ENCODE results near the gene MLLT10. TPM values are rescaled to one million over a fixed set of nuclear protein-coding genes. Genes with fewer than 3 reads are reported as not detected.
"Not testable (repeated sequence)": the region's sequence is repeated elsewhere in the genome, so short reads cannot be mapped to it uniquely, and the experiment has no call there.

Gene MLLT10
- total RNA-seq, 1 donor from 2014 or later, result 39.0 TPM

GRCh38 chr10:21607907-21608306 is 73.9 kb downstream of the MLLT10 start:
- Mint-ChIP-seq H3K27ac (ENCODE audit: unreplicated experiment) (no peak overlapping the region), H3K36me3 (ENCODE audit: low read depth) (peaks cover 24% of the 10 kb centered on the region), H3K4me1 (ENCODE audit: low read depth) (peaks cover 3% of the 10 kb centered on the region), H3K27me3 (ENCODE audit: low read depth) (no peaks in the 10 kb centered on the region), H3K9me3 (ENCODE audit: low read depth) (peaks cover 12% of the 10 kb centered on the region), H3K4me3 (ENCODE audit: unreplicated experiment) (no peak overlapping the region)
- DNase-seq (ENCODE audit: low spot score), result no peak
- no peak for TF ChIP-seq CTCF (IDR thresholded peaks at IDR 0.05)

- Mint-ChIP-seq H3K27me3 (ENCODE audit: low read depth) (no peaks in the 10 kb centered on the region), H3K36me3 (ENCODE audit: low read depth) (peaks cover 10% of the 10 kb centered on the region), H3K27ac (ENCODE audit: unreplicated experiment) (no peak overlapping the region), H3K4me1 (ENCODE audit: low read depth) (peaks cover 3% of the 10 kb centered on the region), H3K9me3 (ENCODE audit: low read depth) (peaks cover 2% of the 10 kb centered on the region), H3K4me3 (ENCODE audit: unreplicated experiment) (no peak overlapping the region)
- TF ChIP-seq CTCF (IDR thresholded peaks at IDR 0.05), result no peak
- DNase-seq (ENCODE audit: low spot score), result no peak
These were observed 80.0 kb downstream of the MLLT10 start for GRCh38 chr10:21614000-21614399.

DNA sequence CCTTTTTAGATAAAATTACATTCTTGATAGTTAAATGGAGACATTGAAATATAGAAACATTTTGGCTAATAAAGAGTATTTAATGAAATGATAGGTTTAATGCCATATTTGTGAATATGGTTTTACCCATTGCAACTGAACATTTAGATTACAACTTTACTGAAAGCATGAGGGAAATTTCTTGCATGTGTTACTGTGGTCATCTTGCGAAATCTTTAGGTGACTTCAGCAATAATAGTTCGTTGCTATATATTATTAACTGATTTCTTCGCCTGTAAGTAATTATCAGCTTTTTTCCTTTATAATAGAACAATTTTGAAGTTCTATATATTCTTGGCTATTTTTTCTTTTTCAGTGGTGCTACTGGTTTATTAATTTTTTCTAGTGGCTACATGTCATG is 83.2 kb downstream of the MLLT10 start:
- Mint-ChIP-seq H3K27me3 (ENCODE audit: low read depth) (no peaks in the 10 kb centered on the region), H3K4me1 (ENCODE audit: low read depth) (no peaks in the 10 kb centered on the region), H3K9me3 (ENCODE audit: low read depth) (no peaks in the 10 kb centered on the region), H3K36me3 (ENCODE audit: low read depth) (peaks cover 6% of the 10 kb centered on the region), H3K27ac (ENCODE audit: unreplicated experiment) (no peak overlapping the region), H3K4me3 (ENCODE audit: unreplicated experiment) (no peak overlapping the region)
- TF ChIP-seq CTCF (IDR thresholded peaks at IDR 0.05), result no peak
- DNase-seq (ENCODE audit: low spot score), result no peak

GRCh38 chr10:21623291-21623690 is 89.3 kb downstream of the MLLT10 start:
- Mint-ChIP-seq H3K27ac (ENCODE audit: unreplicated experiment) (no peak overlapping the region), H3K36me3 (ENCODE audit: low read depth) (peaks cover 10% of the 10 kb centered on the region), H3K4me3 (ENCODE audit: unreplicated experiment) (no peak overlapping the region), H3K4me1 (ENCODE audit: low read depth) (peaks cover 8% of the 10 kb centered on the region), H3K9me3 (ENCODE audit: low read depth) (no peaks in the 10 kb centered on the region), H3K27me3 (ENCODE audit: low read depth) (no peaks in the 10 kb centered on the region)
- TF ChIP-seq CTCF (IDR thresholded peaks at IDR 0.05), result no peak
- no peak for DNase-seq (ENCODE audit: low spot score)

DNA sequence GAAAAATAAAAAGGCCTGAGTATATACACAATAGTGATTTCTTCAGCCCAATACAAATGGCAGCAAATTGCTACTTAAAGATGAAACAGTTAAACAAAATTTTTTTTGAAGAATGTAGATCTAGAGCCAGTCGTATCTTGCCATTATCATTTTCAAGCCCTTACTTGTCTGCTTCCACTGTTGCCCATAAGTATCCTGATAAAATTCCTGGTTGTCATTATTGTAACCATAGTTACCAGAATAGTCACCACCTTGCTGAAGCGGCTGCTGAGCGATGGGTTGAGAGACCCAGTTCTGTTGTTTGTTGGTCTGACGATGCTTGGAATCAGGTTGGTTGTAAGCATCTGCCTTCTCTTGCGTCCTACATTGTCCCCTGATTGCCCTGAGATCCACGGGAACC is 90.4 kb downstream of the MLLT10 start:
- H3K27me3 Mint-ChIP-seq (ENCODE audit: low read depth); H3K36me3 Mint-ChIP-seq (ENCODE audit: low read depth); H3K4me1 Mint-ChIP-seq (ENCODE audit: low read depth); H3K27ac Mint-ChIP-seq (ENCODE audit: unreplicated experiment); H3K4me3 Mint-ChIP-seq (ENCODE audit: unreplicated experiment); DNase-seq (ENCODE audit: low spot score); H3K9me3 Mint-ChIP-seq (ENCODE audit: low read depth): not testable (repeated sequence)

- TF ChIP-seq CTCF (IDR thresholded peaks at IDR 0.05), result no peak
- Mint-ChIP-seq H3K27me3 (ENCODE audit: low read depth) (no peaks in the 10 kb centered on the region), H3K4me1 (ENCODE audit: low read depth) (peaks cover 8% of the 10 kb centered on the region), H3K4me3 (ENCODE audit: unreplicated experiment) (no peak overlapping the region), H3K36me3 (ENCODE audit: low read depth) (peaks cover 10% of the 10 kb centered on the region), H3K9me3 (ENCODE audit: low read depth) (no peaks in the 10 kb centered on the region), H3K27ac (ENCODE audit: unreplicated experiment) (peak overlapping the region; percentile 22)
- DNase-seq (ENCODE audit: low spot score), result no peak
These were observed 90.9 kb downstream of the MLLT10 start for GRCh38 chr10:21624951-21625350.
